GM12878 (cell line): ENCODE data around the gene EFNA1. TPM values are rescaled to one million over a fixed set of nuclear protein-coding genes. Genes with fewer than 3 reads are reported as not detected.
A peak's percentile ranks its signal among the peaks of the same experiment; 100 is the strongest.

Experiments
- ATAC-seq: fragments of 200-7000 bp; cut with Tn5 transposase; 3 replicates; pipeline ENCODE4 v1.9.1; 2020; ENCODE audit warnings: mild to moderate bottlenecking, moderate library complexity
- BruUV-seq: library from RNA; stranded (reverse); fragments of 400-500 nt; replicated peaks from 2 replicates; lab custom pipeline; 2021; lab: Mats Ljungman, UMichigan
- CTCF ChIA-PET: fragments of 300-600 bp; sonication (Branson Sonifier 250); formaldehyde crosslinking; extraction: SDS; loops from one replicate; lab custom pipeline; 2021; ENCODE audit warnings: inconsistent platforms; lab: Yijun Ruan, JAX
- POLR2A ChIA-PET: fragments of 350-600 bp; formaldehyde crosslinking; extraction: SDS; loops from one replicate; lab custom pipeline; 2021; ENCODE audit warnings: inconsistent platforms; lab: Charles Lee
- RAD21 ChIA-PET: fragments of 300-600 bp; sonication (Branson Sonifier 250); formaldehyde crosslinking; loops from one replicate; lab custom pipeline; 2023; ENCODE audit warnings: antibody characterized with exemption; ENCODE audit not compliant: unreplicated experiment; lab: Charles Lee
- SMC1A ChIA-PET: fragments of 300-600 bp; sonication (Branson Sonifier 250); formaldehyde crosslinking; loops from one replicate; lab custom pipeline; 2023; ENCODE audit not compliant: unreplicated experiment, uncharacterized antibody; lab: Charles Lee
- DNase-seq: peaks from one replicate; pipeline ENCODE4 v3.0.0-alpha.2; 2011; ENCODE audit warnings: low read depth, low spot score
- FAIRE-seq: peaks from 3 replicates; lab custom pipeline; 2011; peaks lifted over from hg19 to GRCh38; lab: Jason Lieb, UNC
- H2AFZ ChIP-seq: 2 replicates; pipeline ENCODE4 v1.6.0; 2011; ENCODE audit warnings: low read depth, low read length, control low read depth; ENCODE audit not compliant: control insufficient read depth
- H3K27ac ChIP-seq: 2 replicates; pipeline ENCODE4 v1.5.1; 2011; ENCODE audit warnings: control low read depth; ENCODE audit not compliant: control insufficient read depth, insufficient read depth
- H3K27me3 ChIP-seq, 2 experiments: replicated peaks in 1 of 2; 2 replicates each; pipeline versions ENCODE4 v1.6.0 to v1.6.1; 2011; ENCODE audit warnings: low read length in 1 of 2; ENCODE audit not compliant: control insufficient read depth in 2 of 2, insufficient read depth in 2 of 2
- H3K36me3 ChIP-seq, 2 experiments: 2 replicates each; pipeline ENCODE4 v1.5.1; 2011; ENCODE audit warnings: low read length in 1 of 2; ENCODE audit not compliant: control insufficient read depth in 2 of 2, insufficient read depth in 2 of 2
- H3K4me1 ChIP-seq: 2 replicates; pipeline ENCODE4 v1.6.1; 2011; ENCODE audit warnings: mild to moderate bottlenecking, low read length, moderate library complexity, mixed read lengths; ENCODE audit not compliant: control insufficient read depth, insufficient read depth
- H3K4me2 ChIP-seq: 2 replicates; pipeline ENCODE4 v1.6.0; 2011; ENCODE audit warnings: control low read depth; ENCODE audit not compliant: control insufficient read depth, insufficient read depth
- H3K4me3 ChIP-seq: fragments of 200-600 bp; sonication (generic); 2 replicates; pipeline ENCODE4 v1.5.1; 2016
- H3K79me2 ChIP-seq: 2 replicates; pipeline ENCODE4 v1.6.0; 2011; ENCODE audit warnings: low read length; ENCODE audit not compliant: control insufficient read depth, insufficient read depth
- H3K9ac ChIP-seq: 2 replicates; pipeline ENCODE4 v1.8.0; 2011; ENCODE audit warnings: low read length, control low read depth, mixed read lengths; ENCODE audit not compliant: control insufficient read depth, insufficient read depth
- H3K9me3 ChIP-seq: replicated peaks from 3 replicates; pipeline ENCODE4 v1.5.1; 2011; ENCODE audit warnings: mild to moderate bottlenecking, low read length; ENCODE audit not compliant: control insufficient read depth, insufficient read depth
- H4K20me1 ChIP-seq: 2 replicates; pipeline ENCODE4 v1.6.0; 2011; ENCODE audit not compliant: control insufficient read depth, insufficient read depth
- BMI1 ChIP-seq: fragments of 450-650 bp; IDR thresholded peaks from 2 replicates; pipeline ENCODE4 v1.6.1; 2016; ENCODE audit warnings: mild to moderate bottlenecking, moderate library complexity, borderline replicate concordance
- CHD4 ChIP-seq: fragments of 200-600 bp; sonication (generic); IDR thresholded peaks from 2 replicates; pipeline ENCODE4 v1.6.1; 2016; ENCODE audit warnings: mild to moderate bottlenecking
- DPF2 ChIP-seq: fragments of 450-650 bp; IDR thresholded peaks from 2 replicates; pipeline ENCODE4 v1.6.1; 2017; ENCODE audit warnings: mild to moderate bottlenecking
- EZH2 ChIP-seq: IDR thresholded peaks from 2 replicates; pipeline ENCODE4 v1.6.1; 2012; ENCODE audit warnings: low read depth, mild to moderate bottlenecking, control low read depth, inconsistent platforms, low read length, borderline replicate concordance; ENCODE audit not compliant: control insufficient read depth
- FOXK2 ChIP-seq: fragments of 450-650 bp; IDR thresholded peaks from 2 replicates; pipeline ENCODE4 v1.6.1; 2017; ENCODE audit warnings: mild to moderate bottlenecking, moderate library complexity
- GATAD2B ChIP-seq: fragments of 450-650 bp; conservative IDR thresholded peaks from 2 replicates; pipeline ENCODE4 v1.6.1; 2017; ENCODE audit warnings: low read depth, mild to moderate bottlenecking, moderate library complexity
- MEF2B ChIP-seq: fragments of 450-650 bp; IDR thresholded peaks from 2 replicates; pipeline ENCODE4 v1.6.1; 2018; ENCODE audit warnings: mild to moderate bottlenecking, moderate library complexity; ENCODE audit not compliant: partially characterized antibody, poor library complexity, severe bottlenecking
- NFYB ChIP-seq: IDR thresholded peaks from 2 replicates; pipeline ENCODE4 v1.6.1; 2011; ENCODE audit warnings: low read depth, mild to moderate bottlenecking, low read length, improper control_type of control experiment, moderate library complexity; ENCODE audit not compliant: insufficient read depth
- NR2C2 ChIP-seq: IDR thresholded peaks from 2 replicates; pipeline ENCODE4 v1.6.1; 2011; ENCODE audit warnings: borderline replicate concordance, low read depth; ENCODE audit not compliant: control insufficient read depth, insufficient read length
- SUPT20H ChIP-seq: IDR thresholded peaks from 2 replicates; pipeline ENCODE4 v1.6.1; 2011; ENCODE audit warnings: low read depth, mild to moderate bottlenecking, low read length, moderate library complexity, borderline replicate concordance; ENCODE audit not compliant: control insufficient read depth
- SUZ12 ChIP-seq: fragments of 200-600 bp; sonication (generic); IDR thresholded peaks from one replicate; pipeline ENCODE4 v1.6.1; 2018; ENCODE audit warnings: antibody characterized with exemption, mild to moderate bottlenecking; ENCODE audit not compliant: unreplicated experiment
- YBX1 ChIP-seq: fragments of 450-650 bp; IDR thresholded peaks from 2 replicates; pipeline ENCODE4 v1.6.1; 2016; ENCODE audit warnings: antibody characterized with exemption
- ZNF217 ChIP-seq: fragments of 450-650 bp; IDR thresholded peaks from 2 replicates; pipeline ENCODE4 v1.6.1; 2017; ENCODE audit warnings: antibody characterized with exemption, mild to moderate bottlenecking
- ZNF24 ChIP-seq: fragments of 450-650 bp; IDR thresholded peaks from 2 replicates; pipeline ENCODE4 v1.6.1; 2017; ENCODE audit warnings: antibody characterized with exemption, mild to moderate bottlenecking
- WGBS: methylation state at CpG from one replicate; pipeline ENCODE4 v1.1.6; 2016; ENCODE audit warnings: low lambda C conversion rate; ENCODE audit not compliant: insufficient replicate concordance, insufficient coverage; ENCODE audit errors: missing lambda C conversion rate; 5-methylcytosine and 5-hydroxymethylcytosine counted together
- in situ Hi-C: fragments of 300-500 bp; cut with MboI; formaldehyde crosslinking; loops from 9 replicates; pipeline ENCODE4 v1.14.3; 2018; ENCODE audit warnings: mixed read lengths
- intact Hi-C: fragments of 100-400 bp; cut with micrococcal nuclease; formaldehyde crosslinking; loops from one replicate; pipeline ENCODE4 v1.14.2; 2022; ENCODE audit not compliant: unreplicated experiment
- polyA plus RNA-seq, 11 experiments: library from polyadenylated mRNA; depleted of rRNA in 4 of 11; unstranded in 6 of 11; stranded (reverse) in 5 of 11; fragments of >200 nt; fragmentation: Nextera tagmentation in 4 of 11; fragmentation: Illumina TruSeq in 1 of 11; extraction: Ambion mirVana in 4 of 11; extraction: Trizol in 1 of 11; gene quantifications; 1 replicate in 1 of 11; 2 replicates in 10 of 11; pipeline versions ENCODE4 v1.2.1 to v1.2.3, GENCODE V29; 2011 to 2016; ENCODE audit warnings: inconsistent platforms in 2 of 11, missing spikeins in 2 of 11, low read depth in 1 of 11
- total RNA-seq, 4 experiments: library from RNA; depleted of rRNA in 3 of 4; stranded (reverse); fragments of >200 nt in 3 of 4; fragmentation: Illumina TruSeq in 1 of 4; extraction: Trizol in 1 of 4; gene quantifications; 2 replicates each; pipeline versions ENCODE4 v1.2.1 to v1.2.3, GENCODE V29; 2013 to 2021
- TF ChIP-seq, protein P1 (sequence below): fragments of 450-650 bp; IDR thresholded peaks from 2 replicates; pipeline ENCODE4 v1.6.1; 2017; ENCODE audit warnings: borderline replicate concordance

Gene EFNA1
- total and polyA plus RNA-seq, 10 of the 15 experiments (the other 5 are each of a cell fraction or from before 2014, with no cell fraction given), result 0.13 to 7.5 (median 0.28) TPM; not detected in 5

DNA sequence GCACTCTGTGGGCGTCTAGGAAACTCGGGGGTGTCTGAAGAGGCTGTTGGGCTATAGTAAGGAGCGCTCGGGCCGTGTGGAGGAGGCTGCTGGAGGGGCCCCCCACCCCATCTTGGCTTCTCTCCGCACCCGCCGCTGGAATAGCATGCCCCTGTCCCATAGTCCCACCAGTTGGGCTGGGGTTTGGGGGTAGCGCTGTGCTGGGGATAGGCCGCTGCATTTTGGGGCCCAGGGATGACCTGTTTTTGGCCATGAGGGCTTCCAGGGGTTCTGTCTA is 48.5 kb upstream of the EFNA1 start (continued):
- TF ChIP-seq, protein P1, sequence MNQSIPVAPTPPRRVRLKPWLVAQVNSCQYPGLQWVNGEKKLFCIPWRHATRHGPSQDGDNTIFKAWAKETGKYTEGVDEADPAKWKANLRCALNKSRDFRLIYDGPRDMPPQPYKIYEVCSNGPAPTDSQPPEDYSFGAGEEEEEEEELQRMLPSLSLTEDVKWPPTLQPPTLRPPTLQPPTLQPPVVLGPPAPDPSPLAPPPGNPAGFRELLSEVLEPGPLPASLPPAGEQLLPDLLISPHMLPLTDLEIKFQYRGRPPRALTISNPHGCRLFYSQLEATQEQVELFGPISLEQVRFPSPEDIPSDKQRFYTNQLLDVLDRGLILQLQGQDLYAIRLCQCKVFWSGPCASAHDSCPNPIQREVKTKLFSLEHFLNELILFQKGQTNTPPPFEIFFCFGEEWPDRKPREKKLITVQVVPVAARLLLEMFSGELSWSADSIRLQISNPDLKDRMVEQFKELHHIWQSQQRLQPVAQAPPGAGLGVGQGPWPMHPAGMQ, result no peak
- TF ChIP-seq ZNF24, result no peak
- no peak for TF ChIP-seq YBX1

DNA sequence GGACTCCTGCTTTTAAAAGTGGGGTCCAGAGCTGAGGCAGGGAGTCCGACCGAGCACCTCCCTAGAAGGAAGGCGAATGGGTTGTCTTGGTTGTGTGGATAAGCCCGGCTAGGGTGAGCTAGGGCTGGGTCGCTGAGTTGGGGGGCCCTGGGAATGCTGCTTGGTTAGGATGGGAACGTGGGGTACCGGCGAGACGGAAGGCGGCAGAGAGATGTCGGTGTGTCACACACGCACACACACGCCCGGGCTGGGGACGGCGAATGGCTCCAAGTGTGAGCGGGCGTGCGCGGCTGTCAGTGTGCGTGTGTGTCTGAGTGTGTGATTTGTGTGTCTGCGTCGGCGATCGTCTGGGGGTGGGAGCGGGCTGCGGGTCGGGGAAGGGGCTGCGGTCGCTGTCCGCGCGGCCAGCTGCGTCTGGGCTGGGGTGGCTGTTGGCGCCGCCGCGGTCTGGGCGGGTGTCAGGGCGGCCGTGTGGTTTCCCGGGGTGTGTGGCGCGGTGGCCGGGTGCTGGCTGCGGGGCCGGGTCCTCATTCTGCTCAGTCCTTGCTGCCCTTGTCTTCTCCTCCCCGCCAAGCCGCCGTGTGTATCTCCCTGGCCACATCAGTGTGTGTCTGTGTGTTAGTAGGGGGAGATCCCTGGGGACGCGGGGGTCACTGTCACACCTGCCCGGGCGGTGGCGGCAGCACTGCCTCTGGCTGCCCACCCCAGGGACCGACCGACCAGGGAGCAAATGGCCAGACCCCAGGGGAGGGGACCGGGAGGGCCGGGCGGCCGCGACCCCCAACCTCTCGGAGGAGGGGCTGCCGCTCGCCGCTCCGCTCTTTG is 48.0 kb upstream of the EFNA1 start:
- no peaks in the 10 kb centered on the region for H3K9me3 ChIP-seq
- no peaks in the 10 kb centered on the region for H3K79me2 ChIP-seq
- H2AFZ ChIP-seq, result no peak overlapping the region
- FAIRE-seq, result no peak
- WGBS, result 4% methylated on average over 44 of the region's 67 CpGs
- H3K36me3 ChIP-seq, result no peaks in the 10 kb centered on the region
- no peak for DNase-seq
- H3K27ac ChIP-seq, result no peak overlapping the region
- TF ChIP-seq NFYB (no peak), CHD4 (no peak), BMI1 (no peak), DPF2 (no peak), GATAD2B (0 out of 2 replicates have a peak, but pooled peaks have one; percentile 17), NR2C2 (no peak), FOXK2 (no peak), SUZ12 (peak; percentile 74), EZH2 (peak; percentile 60; the same call in 1 of the 2 replicates), MEF2B (peak; percentile 22), ZNF217 (no peak), SUPT20H (no peak)
- no peak for ATAC-seq
- H3K4me1 ChIP-seq, result peaks cover 34% of the 10 kb centered on the region
- peak overlapping the region; percentile 79 for H3K4me2 ChIP-seq
- BruUV-seq, result no TSS peak
- RAD21 ChIA-PET, result interaction anchor here (1.2 to 1.6 kb wide), 2 partner anchors 15 to 93 kb away, joined by 3 to 6 read pairs; partner anchors contain the start of gene KRTCAP2
- intact Hi-C loops (loop anchor here (10.0 kb wide), 1 partner anchor 595 kb away; no protein-coding TSS in a partner anchor), in situ Hi-C loops (no loop called here)
- CTCF ChIA-PET, result interaction anchor here (1.4 to 4.4 kb wide), 3 partner anchors 17 to 71 kb away, joined by 3 to 27 read pairs (median 6); partner anchors contain the start of genes ADAM15 and EFNA4
- SMC1A ChIA-PET, result interaction anchor here (1.7 kb wide), 1 partner anchor 18 kb away, joined by 8 read pairs; no protein-coding TSS in a partner anchor
- H4K20me1 ChIP-seq, result no peaks in the 10 kb centered on the region
- H3K9ac ChIP-seq, result no peak overlapping the region
- 0 out of 2 replicates have a peak overlapping the region, but pooled peaks have one; percentile 59 for H3K4me3 ChIP-seq
- H3K27me3 ChIP-seq, result peaks cover 23 to 26% of the 10 kb centered on the region in 2 experiments
- POLR2A ChIA-PET, result interaction anchor here (1.5 kb wide), 1 partner anchor 15 kb away, joined by 4 read pairs; no protein-coding TSS in a partner anchor
